ENCODE measurements around the gene GPSM1. TPM values are rescaled to one million over a fixed set of nuclear protein-coding genes. Genes with fewer than 3 reads are reported as not detected.

GPSM1 gene
- total RNA-seq, 1 experiment from 2014 or later = 26.9 TPM

DNA sequence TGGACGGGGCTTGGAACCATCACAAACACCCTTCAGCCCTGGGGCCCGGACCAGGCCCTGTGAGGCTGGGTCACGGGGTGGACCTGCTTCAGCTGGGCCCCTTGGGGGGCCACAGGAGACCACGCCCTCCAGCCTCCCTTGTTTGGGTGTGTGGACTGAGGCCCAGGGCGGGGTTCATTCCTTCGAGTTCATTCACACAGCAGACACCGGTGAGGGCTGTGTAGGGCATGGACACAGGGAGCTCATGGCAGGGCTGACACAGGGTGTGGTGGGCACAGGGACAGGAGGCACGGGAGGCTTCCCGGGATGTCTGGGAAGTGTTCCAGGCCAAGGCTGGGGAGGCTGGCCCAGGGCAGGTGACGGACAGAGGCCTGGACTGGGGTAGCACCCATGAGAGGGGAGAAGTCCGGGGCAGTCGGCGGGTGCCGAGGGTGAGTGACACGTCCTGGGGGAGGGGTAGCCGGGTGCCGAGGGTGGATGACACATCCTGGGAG lies 27.3 kb downstream of the GPSM1 start:
- no peak overlapping the region for H3K27ac ChIP-seq (ENCODE audit: low read length)
- H3K9ac ChIP-seq (ENCODE audit: low read length) = no peak overlapping the region
- H3K4me2 ChIP-seq (ENCODE audit: low read length) = peak overlapping the region; percentile 22
- TF ChIP-seq CTCF (conservative IDR thresholded peaks at IDR 0.05; ENCODE audit: low read depth, low read length) (no peak), EZH2phosphoT487 (IDR thresholded peaks at IDR 0.05; ENCODE audit: borderline replicate concordance, low read length) (no peak), EZH2 (IDR thresholded peaks at IDR 0.05; ENCODE audit: low read length, unreplicated experiment) (no peak)
- H3K9me3 ChIP-seq (ENCODE audit: low read length) = no peaks in the 10 kb centered on the region
- no peaks in the 10 kb centered on the region for H3K79me2 ChIP-seq (ENCODE audit: low read length)
- no peak overlapping the region for H3K4me3 ChIP-seq (ENCODE audit: low read length)
- H3K4me1 ChIP-seq (ENCODE audit: insufficient read depth, low read length) = peaks cover 6% of the 10 kb centered on the region; the same call in 1 of the 2 replicates
- no TSS peak for BruUV-seq (replicated peaks)
- H3K9me2 ChIP-seq (replicated peaks; ENCODE audit: low read length) = no peaks in the 10 kb centered on the region
- POLR2A ChIA-PET (ENCODE audit: unreplicated experiment) = interaction anchor here (0.6 to 1.0 kb wide), 2 partner anchors 8 to 257 kb away, joined by 3 to 6 read pairs; no protein-coding TSS in a partner anchor
- H3F3A ChIP-seq (ENCODE audit: low read length, unreplicated experiment) = no peaks in the 10 kb centered on the region
- CTCF ChIA-PET = no interaction called here
- peak; percentile 42 for DNase-seq
- no peaks in the 10 kb centered on the region for H3K27me3 ChIP-seq (ENCODE audit: low read length)
- no peaks in the 10 kb centered on the region for H3K36me3 ChIP-seq (ENCODE audit: low read depth, low read length)
- no peak overlapping the region for H2AFZ ChIP-seq (ENCODE audit: low read length)
- ATAC-seq = peak; percentile 74
- H4K20me1 ChIP-seq (ENCODE audit: low read length) = no peaks in the 10 kb centered on the region
- intact Hi-C loops (cut with micrococcal nuclease) = no loop called here

DNA sequence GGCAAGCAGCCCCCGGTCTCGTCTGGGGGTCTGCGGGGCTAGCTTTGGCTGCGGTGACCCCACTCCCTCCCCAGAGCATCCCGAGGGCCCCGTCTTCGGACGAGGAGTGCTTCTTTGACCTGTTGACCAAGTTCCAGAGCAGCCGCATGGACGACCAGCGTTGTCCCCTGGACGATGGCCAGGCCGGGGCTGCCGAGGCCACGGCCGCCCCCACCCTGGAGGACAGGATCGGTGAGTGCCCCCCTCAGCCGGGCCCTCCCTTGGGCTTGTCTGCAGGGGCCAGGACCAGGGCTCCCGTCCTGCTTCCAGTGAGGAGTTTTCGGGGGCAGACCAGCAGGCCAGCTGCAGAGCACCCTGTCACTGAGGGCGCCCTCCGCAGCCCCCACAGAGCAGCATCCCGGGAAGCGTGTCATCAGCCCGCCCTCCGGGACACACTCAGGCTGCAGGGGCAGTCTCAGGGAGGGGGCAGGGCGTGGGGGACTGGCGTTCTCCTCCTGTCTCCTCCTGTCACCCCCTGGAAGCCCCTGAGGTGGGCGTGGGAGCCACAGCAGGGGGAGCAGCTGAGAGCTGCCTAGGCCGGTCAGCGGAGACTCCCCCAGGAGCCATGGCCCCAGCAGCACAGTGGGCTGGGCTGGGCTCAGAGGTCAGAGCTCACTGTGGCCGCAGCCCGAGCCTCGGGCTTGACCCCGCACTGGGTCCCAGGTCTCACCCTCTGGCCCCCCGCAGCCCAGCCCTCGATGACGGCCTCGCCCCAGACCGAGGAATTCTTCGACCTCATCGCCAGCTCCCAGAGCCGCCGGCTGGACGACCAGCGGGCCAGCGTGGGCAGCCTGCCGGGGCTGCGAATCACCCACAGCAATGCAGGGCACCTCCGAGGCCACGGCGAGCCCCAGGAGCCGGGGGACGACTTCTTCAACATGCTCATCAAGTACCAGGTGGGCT lies 28.5 kb downstream of the GPSM1 start:
- ATAC-seq (no peak), DNase-seq (no peak)
- Histone ChIP-seq H3K4me3 (ENCODE audit: low read length) (no peak overlapping the region), H4K20me1 (ENCODE audit: low read length) (no peaks in the 10 kb centered on the region), H3F3A (ENCODE audit: low read length, unreplicated experiment) (no peaks in the 10 kb centered on the region), H3K27me3 (ENCODE audit: low read length) (no peaks in the 10 kb centered on the region), H3K4me2 (ENCODE audit: low read length) (no peak overlapping the region), H2AFZ (ENCODE audit: low read length) (no peak overlapping the region), H3K9me2 (replicated peaks; ENCODE audit: low read length) (no peaks in the 10 kb centered on the region), H3K4me1 (ENCODE audit: insufficient read depth, low read length) (peaks cover 6% of the 10 kb centered on the region; the same call in 1 of the 2 replicates), H3K9ac (ENCODE audit: low read length) (no peak overlapping the region), H3K9me3 (ENCODE audit: low read length) (no peaks in the 10 kb centered on the region), H3K79me2 (ENCODE audit: low read length) (no peaks in the 10 kb centered on the region), H3K27ac (ENCODE audit: low read length) (no peak overlapping the region), H3K36me3 (ENCODE audit: low read depth, low read length) (no peaks in the 10 kb centered on the region)
- CTCF ChIA-PET = no interaction called here
- no peak for TF ChIP-seq EZH2 (IDR thresholded peaks at IDR 0.05; ENCODE audit: low read length, unreplicated experiment)
- TF ChIP-seq EZH2phosphoT487 (IDR thresholded peaks at IDR 0.05; ENCODE audit: borderline replicate concordance, low read length) = no peak
- no peak for TF ChIP-seq CTCF (conservative IDR thresholded peaks at IDR 0.05; ENCODE audit: low read depth, low read length)
- BruUV-seq (replicated peaks) = no TSS peak
- POLR2A ChIA-PET (ENCODE audit: unreplicated experiment) = no interaction called here
- intact Hi-C loops (cut with micrococcal nuclease) = no loop called here

Measured in PC-3 (cell line).